Measurements from ENCODE around the gene COL18A1.

COL18A1 gene

GRCh38 chr21:45403825-45404729 lies 888 bp upstream of the COL18A1 start:
- Histone ChIP-seq H3K36me3 (ENCODE audit: insufficient read depth, low read length) (no peaks in the 10 kb centered on the region), H3F3A (ENCODE audit: low read depth) (no peaks in the 10 kb centered on the region), H3K27me3 (ENCODE audit: insufficient read depth, low read length, poor library complexity, severe bottlenecking) (no peaks in the 10 kb centered on the region), H3K79me2 (ENCODE audit: insufficient read depth, low read length) (no peaks in the 10 kb centered on the region), H3K4me1 (ENCODE audit: insufficient read depth, low read length, poor library complexity, severe bottlenecking) (no peaks in the 10 kb centered on the region), H2AFZ (ENCODE audit: low read length) (no peak overlapping the region), H3K9me2 (replicated peaks; ENCODE audit: low read depth, low read length) (no peaks in the 10 kb centered on the region), H3K4me2 (ENCODE audit: low read depth, low read length, poor library complexity, severe bottlenecking) (no peak overlapping the region), H3K9me3 (ENCODE audit: insufficient read depth, low read depth, low read length) (0 out of 2 replicates have a peak, but pooled peaks cover 3% of the 10 kb centered on the region), H3K9ac (ENCODE audit: low read depth, low read length, poor library complexity, severe bottlenecking) (no peak overlapping the region), H3K4me3 (ENCODE audit: low read length, poor library complexity, severe bottlenecking) (no peak overlapping the region), H4K20me1 (ENCODE audit: insufficient read depth, low read length, poor library complexity, severe bottlenecking) (no peaks in the 10 kb centered on the region)
- TF ChIP-seq EZH2phosphoT487 (IDR thresholded peaks at IDR 0.05; ENCODE audit: borderline replicate concordance) = no peak
- TF ChIP-seq CTCF (conservative IDR thresholded peaks at IDR 0.05; ENCODE audit: low read length) = no peak

GRCh38 chr21:45405271-45405818 lies 380 bp downstream of the COL18A1 start:
- no peak overlapping the region for H3K4me3 ChIP-seq (ENCODE audit: low read length, poor library complexity, severe bottlenecking)
- no peak overlapping the region for H2AFZ ChIP-seq (ENCODE audit: low read length)
- H3K9ac ChIP-seq (ENCODE audit: low read depth, low read length, poor library complexity, severe bottlenecking) = no peak overlapping the region

More at GRCh38 chr21:45405271-45405818, 380 bp downstream of the COL18A1 start:
- Histone ChIP-seq H3K79me2 (ENCODE audit: insufficient read depth, low read length) (no peaks in the 10 kb centered on the region), H3K9me3 (ENCODE audit: insufficient read depth, low read depth, low read length) (0 out of 2 replicates have a peak, but pooled peaks cover 3% of the 10 kb centered on the region), H3K4me2 (ENCODE audit: low read depth, low read length, poor library complexity, severe bottlenecking) (no peak overlapping the region), H3K9me2 (replicated peaks; ENCODE audit: low read depth, low read length) (no peaks in the 10 kb centered on the region), H3K27me3 (ENCODE audit: insufficient read depth, low read length, poor library complexity, severe bottlenecking) (no peaks in the 10 kb centered on the region), H3K4me1 (ENCODE audit: insufficient read depth, low read length, poor library complexity, severe bottlenecking) (no peaks in the 10 kb centered on the region), H4K20me1 (ENCODE audit: insufficient read depth, low read length, poor library complexity, severe bottlenecking) (no peaks in the 10 kb centered on the region), H3F3A (ENCODE audit: low read depth) (no peaks in the 10 kb centered on the region), H3K36me3 (ENCODE audit: insufficient read depth, low read length) (no peaks in the 10 kb centered on the region)
- TF ChIP-seq EZH2phosphoT487 (IDR thresholded peaks at IDR 0.05; ENCODE audit: borderline replicate concordance) (no peak), CTCF (conservative IDR thresholded peaks at IDR 0.05; ENCODE audit: low read length) (no peak)

Data from Loucy (cell line).